Nephron (organoid): ENCODE data around the gene DUSP16.

Experiments
- H3K27ac Mint-ChIP-seq, 3 experiments: 2 replicates each; pipeline ENCODE4 v1.8.0; 2020; ENCODE audit warnings: mixed read lengths in 3 of 3, mild to moderate bottlenecking in 2 of 3, moderate library complexity in 1 of 3
- H3K27me3 Mint-ChIP-seq: 2 replicates; pipeline ENCODE4 v1.8.0; 2021; ENCODE audit warnings: low read depth, mild to moderate bottlenecking, moderate library complexity, mixed read lengths
- H3K36me3 Mint-ChIP-seq: 2 replicates; pipeline ENCODE4 v1.8.0; 2020; ENCODE audit warnings: low read depth, mixed read lengths
- H3K4me1 Mint-ChIP-seq: 2 replicates; pipeline ENCODE4 v1.8.0; 2020; ENCODE audit warnings: mixed read lengths
- H3K4me3 Mint-ChIP-seq, 3 experiments: 2 replicates each; pipeline ENCODE4 v1.8.0; 2020; ENCODE audit warnings: mild to moderate bottlenecking in 3 of 3, mixed read lengths in 3 of 3, moderate library complexity in 2 of 3
- H3K9me3 Mint-ChIP-seq: 2 replicates; pipeline ENCODE4 v1.8.0; 2020; ENCODE audit warnings: mixed read lengths
- CTCF ChIP-seq, 3 experiments: fragments of 200-600 bp; sonication (generic); IDR thresholded peaks; one replicate each; pipeline ENCODE4 v1.5.0; 2021; ENCODE audit warnings: antibody characterized with exemption in 3 of 3; ENCODE audit not compliant: unreplicated experiment in 3 of 3

Gene DUSP16

DNA sequence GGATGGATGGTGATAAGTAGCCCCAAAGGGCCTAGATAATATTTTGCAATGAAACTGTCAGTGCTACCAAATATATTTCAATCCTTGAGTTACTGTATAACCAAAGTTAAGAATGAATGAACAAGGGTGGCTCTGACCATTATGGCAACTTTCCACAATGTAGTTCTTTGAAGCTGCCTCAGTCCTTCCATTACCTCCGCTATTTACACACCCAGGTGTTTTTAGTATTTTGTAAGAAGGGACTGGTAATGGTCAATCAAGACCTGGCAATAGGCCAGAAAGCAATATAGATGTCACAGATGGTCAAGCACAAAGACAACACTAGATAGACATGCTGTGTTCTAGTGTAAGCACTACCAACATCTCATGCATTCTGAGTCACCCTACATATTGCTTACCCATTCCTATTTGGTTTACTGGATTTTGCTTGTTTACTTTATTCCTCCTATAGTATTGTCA, 16.3 kb downstream of the DUSP16 start:
- H3K4me1 Mint-ChIP-seq: no peaks in the 10 kb centered on the region
- no peak overlapping the region for H3K27ac Mint-ChIP-seq
- H3K36me3 Mint-ChIP-seq: peaks cover 8% of the 10 kb centered on the region
- no peaks in the 10 kb centered on the region for H3K27me3 Mint-ChIP-seq
- no peak for TF ChIP-seq CTCF (IDR thresholded peaks at IDR 0.05; ENCODE audit: unreplicated experiment in 3 of 3)
- H3K4me3 Mint-ChIP-seq: no peak overlapping the region
- H3K9me3 Mint-ChIP-seq: no peaks in the 10 kb centered on the region

GRCh38 chr12:12543959-12544358, 18.7 kb downstream of the DUSP16 start:
- no peaks in the 10 kb centered on the region for H3K27me3 Mint-ChIP-seq
- H3K4me1 Mint-ChIP-seq: no peaks in the 10 kb centered on the region
- H3K9me3 Mint-ChIP-seq: no peaks in the 10 kb centered on the region
- no peak for TF ChIP-seq CTCF (IDR thresholded peaks at IDR 0.05; ENCODE audit: unreplicated experiment in 3 of 3)
- no peak overlapping the region for H3K4me3 Mint-ChIP-seq
- H3K36me3 Mint-ChIP-seq: peaks cover 13% of the 10 kb centered on the region
- no peak overlapping the region for H3K27ac Mint-ChIP-seq

- Mint-ChIP-seq H3K27me3 (no peaks in the 10 kb centered on the region), H3K4me3 (no peak overlapping the region), H3K27ac (no peak overlapping the region), H3K9me3 (no peaks in the 10 kb centered on the region), H3K36me3 (peaks cover 13% of the 10 kb centered on the region), H3K4me1 (no peaks in the 10 kb centered on the region)
- TF ChIP-seq CTCF (IDR thresholded peaks at IDR 0.05; ENCODE audit: unreplicated experiment in 3 of 3): no peak
Observed at GRCh38 chr12:12542964-12543363, 19.7 kb downstream of the DUSP16 start.

- no peak for TF ChIP-seq CTCF (IDR thresholded peaks at IDR 0.05; ENCODE audit: unreplicated experiment in 3 of 3)
- H3K36me3 Mint-ChIP-seq: peaks cover 13% of the 10 kb centered on the region
- H3K27me3 Mint-ChIP-seq: no peaks in the 10 kb centered on the region
- no peak overlapping the region for H3K4me3 Mint-ChIP-seq
- no peaks in the 10 kb centered on the region for H3K4me1 Mint-ChIP-seq
- no peaks in the 10 kb centered on the region for H3K9me3 Mint-ChIP-seq
- no peak overlapping the region for H3K27ac Mint-ChIP-seq
Observed at GRCh38 chr12:12542286-12542685, 20.4 kb downstream of the DUSP16 start.

GRCh38 chr12:12541782-12542181, 20.9 kb downstream of the DUSP16 start:
- Mint-ChIP-seq H3K27ac (no peak overlapping the region), H3K4me3 (no peak overlapping the region), H3K9me3 (no peaks in the 10 kb centered on the region), H3K4me1 (no peaks in the 10 kb centered on the region), H3K36me3 (peaks cover 13% of the 10 kb centered on the region), H3K27me3 (no peaks in the 10 kb centered on the region)
- TF ChIP-seq CTCF (IDR thresholded peaks at IDR 0.05; ENCODE audit: unreplicated experiment in 3 of 3): no peak

GRCh38 chr12:12540261-12541013, 22.2 kb downstream of the DUSP16 start:
- no peaks in the 10 kb centered on the region for H3K9me3 Mint-ChIP-seq
- no peak for TF ChIP-seq CTCF (IDR thresholded peaks at IDR 0.05; ENCODE audit: unreplicated experiment in 3 of 3)
- peaks cover 13% of the 10 kb centered on the region for H3K36me3 Mint-ChIP-seq
- no peak overlapping the region for H3K4me3 Mint-ChIP-seq
- H3K27ac Mint-ChIP-seq: no peak overlapping the region
- peaks cover 2% of the 10 kb centered on the region for H3K4me1 Mint-ChIP-seq
- no peaks in the 10 kb centered on the region for H3K27me3 Mint-ChIP-seq
